A549 (cell line): ENCODE measurements around the gene MED12.

ENCODE experiments used
- CTCF ChIP-seq: fragments of >200 bp; sonication (Bioruptor Twin); formaldehyde crosslinking; IDR thresholded peaks from 3 replicates; pipeline ENCODE4 v1.5.1; 2016
- FOXS1 ChIP-seq: fragments of 250-450 bp; sonication (Bioruptor Pico); IDR thresholded peaks from 2 replicates; pipeline ENCODE4 v1.5.0; 2020; ENCODE audit warnings: mild to moderate bottlenecking, moderate library complexity
- POLR2A ChIP-seq: IDR thresholded peaks from 2 replicates; pipeline ENCODE4 v1.6.1; 2012; ENCODE audit warnings: mild to moderate bottlenecking, low read length

GRCh38 chrX:71191248-71191647 lies 72.9 kb downstream of the MED12 start:
- TF ChIP-seq POLR2A (no peak), CTCF (no peak), FOXS1 (no peak)
